ENCODE measurements around the gene SLITRK3.

Gene SLITRK3

GRCh38 chr3:165195640-165196576, at the start of gene SLITRK3:
Gene SLITRK3 (minus strand): TSS chr3:165196384. CDS start chr3:165190830, 5,554 bp downstream.
- no peak for TF ChIP-seq CTCF (IDR thresholded peaks at IDR 0.05; ENCODE audit: low read depth, low read length)
- no peak for DNase-seq (ENCODE audit: low read depth in 2 of 2)
- peak within 1 kb of the TSS; percentile 27 to 34 for H3K4me3 ChIP-seq (replicated peaks in 1 of 2; ENCODE audit: low read depth in 2 of 2, low read length in 2 of 2)

GRCh38 chr3:165243597-165243996, 47.4 kb upstream of the SLITRK3 start:
- no peak for TF ChIP-seq CTCF (IDR thresholded peaks at IDR 0.05; ENCODE audit: low read depth, low read length)
- no peak overlapping the region for H3K4me3 ChIP-seq (replicated peaks in 1 of 2; ENCODE audit: low read depth in 2 of 2, low read length in 2 of 2)
- DNase-seq (ENCODE audit: low read depth in 2 of 2) = no peak

- DNase-seq (ENCODE audit: low read depth in 2 of 2) = peak; percentile 2 to 34
- no peak for TF ChIP-seq CTCF (IDR thresholded peaks at IDR 0.05; ENCODE audit: low read depth, low read length)
- no peak overlapping the region for H3K4me3 ChIP-seq (replicated peaks in 1 of 2; ENCODE audit: low read depth in 2 of 2, low read length in 2 of 2)
These were observed 37.5 kb upstream of the SLITRK3 start for GRCh38 chr3:165233501-165234195.

GRCh38 chr3:165225604-165226003, 29.4 kb upstream of the SLITRK3 start:
- DNase-seq (ENCODE audit: low read depth in 2 of 2) = no peak
- H3K4me3 ChIP-seq (replicated peaks in 1 of 2; ENCODE audit: low read depth in 2 of 2, low read length in 2 of 2) = no peak overlapping the region
- TF ChIP-seq CTCF (IDR thresholded peaks at IDR 0.05; ENCODE audit: low read depth, low read length) = no peak

- no peak overlapping the region for H3K4me3 ChIP-seq (replicated peaks in 1 of 2; ENCODE audit: low read depth in 2 of 2, low read length in 2 of 2)
- DNase-seq (ENCODE audit: low read depth in 2 of 2) = no peak
- no peak for TF ChIP-seq CTCF (IDR thresholded peaks at IDR 0.05; ENCODE audit: low read depth, low read length)
These were observed 21.6 kb upstream of the SLITRK3 start for GRCh38 chr3:165217739-165218138.

- TF ChIP-seq CTCF (IDR thresholded peaks at IDR 0.05; ENCODE audit: low read depth, low read length) = no peak
These were observed 16.4 kb upstream of the SLITRK3 start for GRCh38 chr3:165212580-165212979.

More at GRCh38 chr3:165212580-165212979, 16.4 kb upstream of the SLITRK3 start:
- no peak for DNase-seq (ENCODE audit: low read depth in 2 of 2)
- H3K4me3 ChIP-seq (replicated peaks in 1 of 2; ENCODE audit: low read depth in 2 of 2, low read length in 2 of 2) = no peak overlapping the region
